ENCODE data around the gene TYMS. TPM values are rescaled to one million over a fixed set of nuclear protein-coding genes. Genes with fewer than 3 reads are reported as not detected.
A peak's percentile ranks its signal among the peaks of the same experiment; 100 is the strongest.

TYMS gene
- total RNA-seq, 1 experiment from 2014 or later, result 143 TPM

GRCh38 chr18:653512-653911 is 3.9 kb upstream of the TYMS start:
- no peaks in the 10 kb centered on the region for H3K9me3 Mint-ChIP-seq (ENCODE audit: unreplicated experiment)
- no peak overlapping the region for H3K4me3 ChIP-seq (ENCODE audit: low read depth, low read length)
- H3K36me3 ChIP-seq (ENCODE audit: control insufficient read depth, insufficient read depth, low read length), result no peaks in the 10 kb centered on the region
- no peak for DNase-seq
- no peaks in the 10 kb centered on the region for H3K27me3 Mint-ChIP-seq (ENCODE audit: insufficient read depth, unreplicated experiment)
- POLR2A ChIA-PET, result no interaction called here
- no peaks in the 10 kb centered on the region for H3K4me1 ChIP-seq
- BruUV-seq (replicated peaks), result no TSS peak
- no peak overlapping the region for H3K27ac Mint-ChIP-seq (ENCODE audit: unreplicated experiment)
- H3K36me3 Mint-ChIP-seq (ENCODE audit: insufficient read depth, unreplicated experiment), result peaks cover 18% of the 10 kb centered on the region
- H3K27me3 ChIP-seq (replicated peaks; ENCODE audit: control insufficient read depth, insufficient read depth, low read length), result no peaks in the 10 kb centered on the region
- CTCF ChIA-PET, result interaction anchor here (0.9 to 1.0 kb wide), 2 partner anchors 15 to 29 kb away, joined by 3 to 4 read pairs; no protein-coding TSS in a partner anchor
- intact Hi-C loops (cut with micrococcal nuclease; ENCODE audit: unreplicated experiment), result loop anchor here (10.0 kb wide), 1 partner anchor 181 kb away; no protein-coding TSS in a partner anchor
- H3K9me3 ChIP-seq, result no peaks in the 10 kb centered on the region
- no peak for TF ChIP-seq CTCF (IDR thresholded peaks at IDR 0.05; ENCODE audit: insufficient read depth in 1 of 2, low read depth in 1 of 2, low read length in 1 of 2, severe bottlenecking in 1 of 2, unreplicated experiment in 1 of 2)
- no peaks in the 10 kb centered on the region for H3K4me1 Mint-ChIP-seq (ENCODE audit: low read depth, unreplicated experiment)
- H3K4me3 Mint-ChIP-seq (ENCODE audit: unreplicated experiment), result no peak overlapping the region

- Histone ChIP-seq H3K4me1 (no peaks in the 10 kb centered on the region), H3K4me3 (ENCODE audit: low read depth, low read length) (no peak overlapping the region), H3K9me3 (no peaks in the 10 kb centered on the region), H3K27me3 (replicated peaks; ENCODE audit: control insufficient read depth, insufficient read depth, low read length) (no peaks in the 10 kb centered on the region), H3K36me3 (ENCODE audit: control insufficient read depth, insufficient read depth, low read length) (no peaks in the 10 kb centered on the region)
- CTCF ChIA-PET, result no interaction called here
- no peak overlapping the region for H3K4me3 Mint-ChIP-seq (ENCODE audit: unreplicated experiment)
- no peak overlapping the region for H3K27ac Mint-ChIP-seq (ENCODE audit: unreplicated experiment)
- POLR2A ChIA-PET, result no interaction called here
- DNase-seq, result no peak
- intact Hi-C loops (cut with micrococcal nuclease; ENCODE audit: unreplicated experiment), result loop anchor here (10.0 kb wide), 1 partner anchor 180 kb away; no protein-coding TSS in a partner anchor
- H3K4me1 Mint-ChIP-seq (ENCODE audit: low read depth, unreplicated experiment), result no peaks in the 10 kb centered on the region
- no TSS peak for BruUV-seq (replicated peaks)
- no peaks in the 10 kb centered on the region for H3K9me3 Mint-ChIP-seq (ENCODE audit: unreplicated experiment)
- no peaks in the 10 kb centered on the region for H3K27me3 Mint-ChIP-seq (ENCODE audit: insufficient read depth, unreplicated experiment)
- H3K36me3 Mint-ChIP-seq (ENCODE audit: insufficient read depth, unreplicated experiment), result peaks cover 29% of the 10 kb centered on the region
- TF ChIP-seq CTCF (IDR thresholded peaks at IDR 0.05; ENCODE audit: insufficient read depth in 1 of 2, low read depth in 1 of 2, low read length in 1 of 2, severe bottlenecking in 1 of 2, unreplicated experiment in 1 of 2), result no peak
These were observed 2.9 kb upstream of the TYMS start for GRCh38 chr18:654601-655000.

- no peak overlapping the region for H3K4me3 Mint-ChIP-seq (ENCODE audit: unreplicated experiment)
- Histone ChIP-seq H3K36me3 (ENCODE audit: control insufficient read depth, insufficient read depth, low read length) (peaks cover 6% of the 10 kb centered on the region), H3K4me3 (ENCODE audit: low read depth, low read length) (no peak overlapping the region), H3K4me1 (no peaks in the 10 kb centered on the region), H3K27me3 (replicated peaks; ENCODE audit: control insufficient read depth, insufficient read depth, low read length) (no peaks in the 10 kb centered on the region), H3K9me3 (no peaks in the 10 kb centered on the region)
- H3K36me3 Mint-ChIP-seq (ENCODE audit: insufficient read depth, unreplicated experiment), result peaks cover 38% of the 10 kb centered on the region
- TSS peak; percentile 34 for BruUV-seq (replicated peaks)
- DNase-seq, result no peak
- no peaks in the 10 kb centered on the region for H3K9me3 Mint-ChIP-seq (ENCODE audit: unreplicated experiment)
- POLR2A ChIA-PET, result no interaction called here
- TF ChIP-seq CTCF (IDR thresholded peaks at IDR 0.05; ENCODE audit: insufficient read depth in 1 of 2, low read depth in 1 of 2, low read length in 1 of 2, severe bottlenecking in 1 of 2, unreplicated experiment in 1 of 2), result no peak
- no peaks in the 10 kb centered on the region for H3K4me1 Mint-ChIP-seq (ENCODE audit: low read depth, unreplicated experiment)
- intact Hi-C loops (cut with micrococcal nuclease; ENCODE audit: unreplicated experiment), result loop anchor here (5.0 to 10.0 kb wide), 2 partner anchors 57 to 179 kb away; partner anchors contain the start of gene ENOSF1
- CTCF ChIA-PET, result no interaction called here
- H3K27ac Mint-ChIP-seq (ENCODE audit: unreplicated experiment), result no peak overlapping the region
- H3K27me3 Mint-ChIP-seq (ENCODE audit: insufficient read depth, unreplicated experiment), result no peaks in the 10 kb centered on the region
These were observed 2.0 kb upstream of the TYMS start for GRCh38 chr18:655445-655844.

Measured in Caco-2 (cell line).